ENCODE data around the gene DPP10.
"Not testable (repeated sequence)": the region's sequence is repeated elsewhere in the genome, so short reads cannot be mapped to it uniquely, and the experiment has no call there.

Gene DPP10

DNA sequence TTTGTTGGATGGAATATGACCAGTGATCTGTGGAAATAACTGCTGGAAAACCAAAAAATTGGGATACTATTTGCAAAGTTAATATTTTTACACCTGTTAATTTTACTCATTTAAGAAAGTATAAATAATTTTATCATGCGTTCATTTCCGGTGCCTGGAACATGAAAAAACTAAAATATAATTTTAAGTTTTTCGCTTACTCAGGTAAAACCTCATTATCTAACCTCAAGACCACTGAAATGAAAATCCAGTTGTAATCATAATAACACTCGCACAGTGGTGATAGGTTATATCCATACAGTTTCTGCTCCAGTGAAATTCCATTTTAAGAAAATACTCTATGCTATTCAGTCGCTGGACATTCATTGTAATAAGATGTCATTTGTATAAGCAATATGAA, 517.9 kb downstream of the DPP10 start:
- no peak for DNase-seq (ENCODE audit: low read depth in 3 of 3)

DNA sequence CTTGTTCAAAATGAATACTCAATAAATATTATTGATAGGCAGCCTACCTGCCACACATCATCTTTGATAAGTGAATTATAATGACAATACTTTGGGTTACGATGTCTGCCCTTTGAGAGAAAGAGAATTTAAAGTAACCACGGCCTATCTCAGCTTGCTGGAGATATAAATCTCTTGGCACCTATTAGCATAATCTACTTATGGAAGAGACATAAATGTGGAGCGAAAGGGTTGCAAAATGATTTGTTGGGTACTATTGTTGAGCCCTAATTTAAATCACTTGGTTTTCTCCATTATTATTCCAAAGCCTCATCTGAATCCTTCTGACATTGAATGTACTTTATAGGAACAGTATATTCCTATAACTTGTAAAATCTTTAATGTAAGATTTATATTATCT, 520.1 kb downstream of the DPP10 start:
- DNase-seq (ENCODE audit: low read depth in 3 of 3) = no peak

DNA sequence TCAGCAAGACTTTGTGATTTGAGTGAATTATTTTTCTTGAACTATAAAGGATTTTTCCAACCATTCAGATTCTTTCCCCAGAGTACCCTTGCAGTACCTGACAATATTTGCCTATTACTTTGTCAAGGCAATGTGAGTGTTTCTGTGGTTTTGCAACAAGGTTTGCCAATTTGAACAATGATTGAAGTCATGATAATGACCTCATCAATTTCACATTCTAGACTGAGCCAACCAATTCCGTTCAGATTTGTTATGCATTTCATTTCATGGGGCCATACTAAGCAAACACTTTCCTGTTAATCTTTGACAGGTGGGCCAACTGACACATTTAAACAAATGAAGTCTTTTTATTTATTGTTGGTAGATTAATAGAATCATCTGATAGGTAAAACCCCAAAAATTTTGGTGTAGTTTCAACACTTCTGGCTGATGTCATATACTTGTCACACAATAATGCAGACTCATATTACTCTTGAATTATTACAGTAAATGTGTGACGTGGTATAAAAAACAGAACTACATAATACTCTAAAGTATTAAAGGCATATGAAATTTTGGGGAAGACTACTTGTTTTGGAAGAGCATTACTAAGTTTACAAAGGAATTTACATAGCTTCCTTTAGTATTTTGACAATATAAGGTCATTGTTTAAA, 526.4 kb downstream of the DPP10 start:
- DNase-seq (ENCODE audit: low read depth in 3 of 3) = no peak

DNA sequence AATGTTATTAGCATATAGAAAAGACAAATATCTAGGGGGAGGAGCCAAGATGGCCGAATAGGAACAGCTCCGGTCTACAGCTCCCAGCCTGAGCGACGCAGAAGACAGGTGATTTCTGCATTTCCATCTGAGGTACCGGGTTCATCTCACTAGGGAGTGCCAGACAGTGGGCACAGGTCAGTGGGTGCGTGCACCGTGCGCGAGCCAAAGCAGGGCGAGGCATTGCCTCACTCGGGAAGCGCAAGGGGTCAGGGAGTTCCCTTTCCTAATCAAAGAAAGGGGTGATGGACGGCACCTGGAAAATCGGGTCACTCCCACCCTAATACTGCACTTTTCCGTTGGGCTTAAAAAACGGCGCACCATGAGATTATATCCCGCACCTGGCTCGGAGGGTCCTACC, 561.9 kb downstream of the DPP10 start:
- DNase-seq (ENCODE audit: low read depth in 3 of 3) = not testable (repeated sequence)

DNA sequence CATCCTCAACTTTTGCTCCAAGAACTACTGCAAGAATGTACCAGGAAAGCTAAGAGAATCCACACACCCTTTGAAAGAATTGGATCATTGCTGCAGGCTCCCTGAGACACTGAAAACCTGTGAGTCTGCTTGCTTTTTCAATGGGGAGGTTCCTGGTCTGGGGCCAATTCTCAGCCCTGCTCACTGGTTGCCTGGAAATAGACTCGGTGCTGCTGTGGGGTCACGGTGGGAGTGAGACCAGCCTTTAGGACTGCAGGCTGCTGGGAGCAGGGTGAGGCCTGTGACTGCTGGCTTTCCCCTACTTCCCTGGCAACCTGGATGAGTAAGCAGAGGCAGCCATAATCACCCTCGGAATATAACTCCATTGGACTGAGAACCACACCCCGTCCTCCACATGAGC, 569.3 kb downstream of the DPP10 start:
- DNase-seq (ENCODE audit: low read depth in 3 of 3) = no peak

DNA sequence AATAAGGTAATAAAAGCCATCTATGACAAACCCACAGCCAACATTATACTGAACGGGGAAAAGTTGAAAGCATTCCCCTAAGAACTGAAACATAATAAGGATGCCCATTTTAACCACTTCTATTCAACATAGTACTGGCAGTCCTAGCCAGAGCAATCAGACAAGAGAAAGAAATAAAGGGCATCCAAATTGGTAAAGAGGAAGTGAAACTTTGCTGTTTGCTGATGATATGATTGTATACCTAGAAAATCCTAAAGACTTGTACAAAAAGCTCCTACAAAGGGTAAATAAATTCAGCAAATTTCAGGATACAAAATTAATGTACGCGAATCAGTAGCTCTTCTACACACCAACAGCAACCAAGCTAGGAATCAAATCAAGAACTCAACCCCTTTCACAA, 579.6 kb downstream of the DPP10 start:
- DNase-seq (ENCODE audit: low read depth in 3 of 3) = not testable (repeated sequence)

DNA sequence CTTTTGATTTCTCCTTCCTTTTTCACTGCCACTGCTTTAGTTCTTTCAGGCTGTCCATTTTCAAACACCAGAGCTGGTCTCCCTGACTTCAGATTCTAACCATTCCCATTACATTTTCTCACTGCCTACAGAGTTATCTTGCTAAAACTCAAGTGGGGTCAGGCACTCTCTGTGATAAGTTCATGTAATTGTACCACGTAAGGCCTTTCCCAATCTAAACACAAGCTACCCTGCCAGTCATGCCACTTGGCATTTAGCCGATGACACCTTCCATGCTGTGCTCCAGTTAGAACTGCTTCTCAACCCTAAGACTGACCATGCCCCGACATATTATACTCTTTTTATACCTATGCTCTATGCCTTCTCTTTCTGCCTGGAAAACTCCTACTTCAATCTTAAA, 592.4 kb downstream of the DPP10 start:
- no peak for DNase-seq (ENCODE audit: low read depth in 3 of 3)

DNA sequence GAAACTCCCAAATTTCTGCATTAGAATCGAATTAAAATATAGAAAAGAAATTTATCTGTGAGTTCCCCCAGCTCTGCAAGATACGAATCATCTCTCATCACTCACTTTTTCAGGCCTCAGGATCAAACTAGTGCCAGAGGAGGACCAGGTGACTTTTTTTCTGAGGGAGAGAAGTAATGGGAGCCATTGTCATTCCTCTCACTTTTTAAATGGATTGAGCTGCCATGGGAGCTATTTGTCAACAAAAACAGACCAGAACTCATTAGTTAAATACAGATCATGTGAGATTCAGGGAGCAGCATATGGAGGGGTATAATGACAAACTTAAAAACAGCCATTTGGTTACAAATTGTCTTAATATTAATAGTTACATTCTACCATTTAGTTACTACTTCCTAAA, 594.4 kb downstream of the DPP10 start:
- no peak for DNase-seq (ENCODE audit: low read depth in 3 of 3)

DNA sequence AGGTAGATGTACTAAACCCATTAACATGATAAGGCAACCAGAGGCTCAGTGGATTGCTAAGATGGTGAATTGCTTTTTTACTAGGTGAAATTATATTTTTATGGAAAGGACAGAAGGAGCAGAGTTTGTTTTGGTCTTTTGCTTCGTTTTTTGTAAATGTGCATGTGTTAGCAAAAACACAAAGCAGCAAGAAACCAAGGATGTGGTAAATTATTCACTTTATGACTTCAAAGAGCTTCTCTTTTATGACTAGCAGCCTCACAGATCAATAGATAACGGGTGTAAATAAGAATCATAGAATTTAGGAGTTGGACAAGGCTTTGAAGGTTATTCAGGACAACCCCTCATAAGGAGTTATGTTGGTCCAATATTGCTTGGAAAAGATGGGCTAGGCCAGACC, 615.0 kb downstream of the DPP10 start:
- DNase-seq (ENCODE audit: low read depth in 3 of 3) = no peak

DNA sequence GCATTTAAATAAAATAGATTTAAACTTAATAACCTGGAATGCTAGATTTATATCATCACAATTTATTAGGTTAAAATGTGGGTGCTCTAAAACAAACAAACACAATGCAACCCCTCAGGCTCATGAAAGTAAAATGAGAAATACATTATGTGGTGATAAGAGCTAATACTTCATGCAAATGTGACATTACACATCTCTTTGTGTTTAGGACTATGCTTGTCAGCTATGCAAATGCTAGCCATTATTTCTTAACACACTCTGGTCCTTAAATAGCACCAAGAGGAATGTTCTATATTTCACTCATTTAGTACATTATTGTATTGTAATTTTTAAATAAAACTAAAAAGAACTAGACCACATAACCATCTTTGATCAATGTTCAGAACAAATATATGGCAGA, 627.6 kb downstream of the DPP10 start:
- no peak for DNase-seq (ENCODE audit: low read depth in 3 of 3)

DNA sequence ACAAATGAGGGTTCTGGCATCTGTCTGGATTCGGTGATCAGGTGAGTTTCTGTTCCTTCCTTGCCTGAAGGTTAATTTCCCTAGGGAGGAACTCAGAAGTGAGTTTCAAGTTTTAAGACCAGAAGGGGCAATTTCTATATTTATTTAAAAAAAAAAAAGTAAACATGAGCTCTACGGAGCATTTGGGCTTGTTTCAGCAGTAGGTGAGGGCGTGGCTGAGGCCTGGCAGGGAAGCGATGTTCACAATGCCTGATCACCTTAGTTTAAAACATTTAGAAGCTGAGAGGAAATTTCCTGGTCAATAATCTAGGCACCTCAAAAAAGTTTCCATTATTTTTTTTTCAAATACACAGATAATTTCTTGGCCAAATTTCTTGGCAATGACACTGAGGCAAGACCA, 629.1 kb downstream of the DPP10 start:
- DNase-seq (ENCODE audit: low read depth in 3 of 3) = no peak

DNA sequence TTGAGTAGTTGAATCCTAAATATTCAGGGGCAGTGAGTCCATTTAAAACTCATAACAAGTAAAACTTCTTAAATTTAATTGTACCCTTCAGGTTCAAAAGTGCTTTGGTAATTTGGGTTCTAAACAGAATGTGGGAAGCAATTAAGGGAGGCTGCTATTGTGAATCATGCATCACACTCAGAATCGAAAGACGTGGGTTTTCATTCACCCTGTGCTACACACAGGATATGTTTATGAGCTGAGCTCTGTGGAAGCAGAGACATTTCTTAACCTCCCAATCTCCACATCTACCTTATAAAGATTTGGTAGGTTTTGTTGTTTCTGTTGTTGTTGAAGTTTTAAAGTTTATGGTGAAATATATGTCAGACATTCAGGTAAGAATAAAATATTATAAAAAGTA, 633.4 kb downstream of the DPP10 start:
- DNase-seq (ENCODE audit: low read depth in 3 of 3) = no peak

DNA sequence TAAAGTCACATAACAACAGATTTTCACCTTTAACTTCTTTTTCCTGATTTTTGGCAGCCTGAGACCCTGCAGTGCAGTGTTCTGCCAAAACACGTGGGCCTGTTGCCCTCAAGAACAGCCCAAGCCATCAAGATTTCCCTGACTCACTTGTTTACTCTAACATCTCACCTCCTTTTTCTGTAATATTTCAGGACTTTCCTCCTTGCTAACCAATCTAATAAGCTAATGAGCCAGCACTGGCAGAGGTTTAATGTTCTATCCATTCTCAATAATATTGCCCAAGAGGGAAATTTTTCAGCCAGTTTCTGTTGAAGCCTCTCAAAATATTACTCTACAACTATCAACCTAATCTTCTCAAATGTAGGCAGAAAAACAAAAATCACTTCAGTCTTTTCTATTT, 635.2 kb downstream of the DPP10 start:
- no peak for DNase-seq (ENCODE audit: low read depth in 3 of 3)

DNA sequence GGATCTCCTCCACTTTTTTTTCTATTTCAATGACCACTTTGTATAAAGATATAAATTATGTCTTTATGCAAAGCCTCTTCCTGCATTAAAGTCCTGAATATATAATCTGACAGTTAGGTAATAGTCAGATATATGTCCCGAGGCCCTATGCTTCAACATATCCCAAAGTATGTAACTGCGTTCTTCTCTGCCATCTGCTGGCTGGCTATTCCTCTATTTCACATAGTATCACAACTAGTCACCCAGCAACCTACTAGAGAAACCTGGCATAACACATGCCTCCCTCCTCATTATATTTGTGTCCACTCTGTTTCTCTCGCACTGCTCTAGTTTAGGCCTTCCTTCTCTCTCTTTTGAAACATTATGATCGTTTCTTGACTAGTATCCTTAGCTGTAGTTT, 640.8 kb downstream of the DPP10 start:
- DNase-seq (ENCODE audit: low read depth in 3 of 3) = no peak

DNA sequence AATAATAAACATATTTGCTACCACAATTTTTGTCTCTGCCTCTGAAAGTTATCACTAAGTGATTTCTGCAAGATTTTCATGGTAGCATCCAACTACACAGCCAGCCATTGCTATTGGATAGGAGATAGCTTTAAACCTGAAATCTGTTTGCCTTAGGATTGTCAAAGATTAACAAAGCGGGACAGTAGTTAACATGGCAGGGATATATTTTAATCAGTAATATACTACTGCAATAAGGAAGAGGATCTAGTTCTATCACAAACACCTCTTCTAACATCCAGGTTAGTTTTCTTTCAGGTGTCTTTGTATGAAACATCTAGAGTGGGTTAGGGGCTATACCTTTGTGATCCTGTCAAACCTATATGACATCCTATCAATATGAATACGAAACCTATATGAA, 641.3 kb downstream of the DPP10 start:
- DNase-seq (ENCODE audit: low read depth in 3 of 3) = no peak

DNA sequence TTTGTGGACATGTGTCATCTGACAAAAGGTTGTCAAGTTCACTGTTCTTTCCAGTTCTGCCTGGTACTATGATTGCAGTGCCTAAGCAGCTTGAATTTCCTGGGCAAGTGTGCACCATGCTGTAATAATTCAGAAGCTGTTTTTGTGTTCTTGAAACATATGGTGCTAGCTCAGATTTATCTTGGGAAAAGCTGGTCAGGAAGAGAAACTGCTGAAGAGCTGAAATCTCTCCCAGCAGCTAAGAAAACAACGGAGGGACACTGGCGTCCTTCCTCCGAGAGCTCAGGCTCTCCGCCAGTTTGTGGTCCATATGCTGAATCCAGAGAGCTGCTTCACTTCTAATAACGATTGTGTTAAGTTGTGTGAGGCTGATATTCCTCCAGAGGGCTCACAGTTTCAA, 642.0 kb downstream of the DPP10 start:
- DNase-seq (ENCODE audit: low read depth in 3 of 3) = no peak

DNA sequence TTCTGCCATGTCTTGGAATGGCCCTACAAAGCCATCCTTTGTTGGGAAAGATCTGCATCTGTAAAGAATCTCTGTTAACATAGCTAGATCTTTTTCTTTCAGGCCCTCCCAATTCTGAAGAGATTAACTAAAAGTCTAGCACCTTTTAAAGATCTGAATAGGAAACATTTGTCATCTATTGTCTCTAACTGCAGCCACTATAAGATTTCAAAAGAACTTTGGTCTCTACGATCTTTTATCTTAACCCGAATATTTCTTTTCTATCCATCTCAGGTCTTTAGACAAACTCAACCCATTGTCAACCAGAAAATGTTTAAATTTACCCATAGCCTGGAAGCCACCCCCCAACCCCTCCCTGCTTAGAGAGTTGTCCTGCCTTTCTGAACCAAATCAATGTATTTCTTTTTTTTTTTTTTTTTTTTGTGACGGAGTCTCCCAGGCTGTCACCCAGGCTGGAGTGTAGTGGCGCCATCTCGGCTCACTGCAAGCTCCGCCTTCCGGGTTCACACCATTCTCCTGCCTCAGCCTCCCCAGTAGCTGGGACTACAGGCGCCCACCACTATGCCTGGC, 643.7 kb downstream of the DPP10 start:
- not testable (repeated sequence) for DNase-seq (ENCODE audit: low read depth in 3 of 3)

DNA sequence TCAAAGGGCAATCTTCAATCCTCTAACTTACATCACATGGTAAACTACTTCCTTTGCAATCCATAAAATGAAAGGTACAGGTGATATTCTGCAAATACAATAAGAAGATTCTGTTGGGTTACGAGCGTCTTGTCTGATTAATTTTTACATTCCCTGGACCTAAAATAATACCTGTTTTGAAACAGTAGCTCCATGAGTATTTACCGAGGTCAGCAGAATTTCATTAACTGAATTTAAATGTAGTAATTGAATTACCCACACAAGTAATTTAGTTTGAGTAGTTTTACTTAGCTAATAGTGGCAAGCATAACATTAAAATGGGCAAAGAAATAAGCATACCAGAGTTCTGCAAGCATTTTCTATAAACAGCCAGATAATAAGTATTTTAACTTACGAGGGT, 652.0 kb downstream of the DPP10 start:
- DNase-seq (ENCODE audit: low read depth in 3 of 3) = no peak

DNA sequence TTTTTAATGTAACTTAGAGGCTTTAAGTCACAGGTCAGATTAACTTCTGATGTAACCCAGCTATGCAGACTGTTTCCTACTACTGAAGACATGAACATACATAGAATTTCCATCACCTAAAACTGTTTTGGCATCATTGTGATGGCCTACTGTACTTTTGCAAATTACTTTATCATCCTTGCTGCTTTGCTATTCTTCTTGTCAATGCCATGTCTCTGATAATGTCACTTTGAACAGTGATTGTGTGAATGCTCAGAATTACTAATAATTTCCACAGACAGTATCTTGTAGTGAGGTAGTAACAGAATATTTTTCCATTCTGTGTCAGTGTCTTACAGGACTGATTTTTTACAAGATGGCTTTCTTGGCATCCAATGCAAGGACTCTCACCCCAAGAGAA, 663.5 kb downstream of the DPP10 start:
- DNase-seq (ENCODE audit: low read depth in 3 of 3) = no peak

DNA sequence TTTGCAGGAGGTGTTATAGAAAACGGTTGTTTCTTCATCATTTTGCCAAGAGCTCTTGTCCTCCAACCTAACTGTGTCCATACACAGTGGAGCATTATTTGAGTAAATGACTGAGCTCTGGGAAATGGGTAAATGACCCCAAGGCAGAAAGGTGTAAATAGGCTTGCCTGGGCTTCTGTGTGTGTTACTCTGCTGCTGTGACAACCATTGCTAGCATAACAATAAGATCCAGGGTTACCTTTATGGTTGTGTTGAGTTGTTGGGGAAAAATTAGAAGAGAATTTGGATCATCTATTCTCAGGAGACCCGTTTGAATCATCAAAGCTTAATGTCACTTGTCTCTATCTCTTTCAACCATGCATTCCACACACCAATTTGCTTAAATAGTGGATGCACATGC, 672.7 kb downstream of the DPP10 start:
- DNase-seq (ENCODE audit: low read depth in 3 of 3) = no peak

DNA sequence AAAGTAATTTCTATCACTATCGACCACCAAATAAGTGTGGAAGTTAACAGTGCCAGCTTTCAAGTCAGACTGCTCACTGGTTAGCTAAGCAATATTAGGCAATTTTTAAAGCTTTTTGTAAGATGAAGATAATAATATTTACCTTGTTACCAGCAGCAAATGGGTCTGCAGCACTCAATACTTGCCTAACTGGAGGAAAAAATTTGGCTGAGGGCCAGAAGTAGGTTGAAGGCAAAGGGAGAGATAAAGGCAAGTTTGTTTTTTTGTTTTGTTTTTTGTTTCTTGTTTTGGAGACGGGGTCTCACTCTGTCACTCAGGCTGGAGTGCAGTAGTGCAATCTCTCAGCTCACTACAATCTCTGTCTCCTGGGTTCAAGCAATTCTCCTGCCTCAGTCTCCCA, 675.9 kb downstream of the DPP10 start:
- DNase-seq (ENCODE audit: low read depth in 3 of 3) = no peak

DNA sequence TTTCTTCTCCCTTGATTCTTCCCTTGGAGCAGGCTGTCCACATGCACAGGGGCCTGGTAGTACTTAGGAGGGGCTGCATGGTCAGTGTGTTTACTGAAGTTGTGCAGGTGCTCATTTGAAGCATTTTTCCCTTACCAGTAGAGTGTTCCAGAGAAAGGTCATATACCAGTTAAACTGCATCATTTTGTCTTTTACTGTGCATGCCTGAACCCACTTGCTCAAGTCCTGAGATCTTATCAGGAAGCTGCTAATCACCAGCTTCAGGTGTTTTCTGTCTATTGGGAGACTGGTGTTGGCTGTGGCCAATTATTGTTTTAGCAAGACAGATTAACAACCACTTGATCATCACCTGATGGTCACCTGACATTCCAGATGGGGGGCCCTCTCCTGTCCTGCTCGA, 676.6 kb downstream of the DPP10 start:
- DNase-seq (ENCODE audit: low read depth in 3 of 3) = no peak

DNA sequence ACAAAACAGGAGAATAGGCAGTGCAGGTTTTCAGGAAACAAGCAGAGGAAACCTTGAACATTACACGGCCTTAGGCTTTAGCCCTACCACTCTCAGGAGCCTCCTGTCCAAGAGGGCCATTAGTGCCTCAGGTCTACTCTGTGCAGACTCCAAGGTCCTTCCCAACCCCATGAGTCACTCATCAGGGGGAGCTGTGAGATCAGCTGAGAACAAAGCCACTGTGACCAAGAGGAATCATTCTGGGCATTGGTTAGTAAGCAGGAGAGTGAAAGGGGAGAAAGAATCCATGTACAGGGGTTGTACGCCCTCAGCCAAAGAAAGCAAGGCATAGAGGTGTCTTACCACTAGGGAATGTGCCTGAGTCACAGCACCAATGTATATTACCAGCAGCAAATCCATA, 680.3 kb downstream of the DPP10 start:
- no peak for DNase-seq (ENCODE audit: low read depth in 3 of 3)

DNA sequence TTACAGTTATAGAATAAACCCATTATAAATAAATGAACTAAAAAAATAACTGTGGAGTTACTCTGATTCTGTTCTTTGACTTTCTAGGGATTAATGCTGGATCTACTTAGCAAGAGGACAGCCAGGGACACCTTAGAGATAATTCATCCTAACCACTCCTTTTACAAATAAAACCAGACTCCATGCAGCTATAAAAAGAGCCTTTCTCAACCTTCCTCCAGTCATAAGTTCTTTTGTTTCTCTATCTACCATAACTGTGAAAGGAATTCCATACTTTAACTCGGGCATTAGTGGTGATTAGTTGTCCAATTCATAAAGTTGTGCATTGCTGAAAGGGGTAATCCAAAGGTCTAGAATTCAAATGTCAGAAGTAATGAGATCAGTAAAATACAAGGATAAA, 682.4 kb downstream of the DPP10 start:
- DNase-seq (ENCODE audit: low read depth in 3 of 3) = no peak
